GM18511 (cell line): Measurements from ENCODE around the gene PRKG1.

Experiments used
- ATAC-seq: cut with Tn5 transposase; IDR thresholded peaks from one replicate; pipeline ENCODE4 v1.9.1; 2021; ENCODE audit warnings: mild to moderate bottlenecking, moderate library complexity; ENCODE audit not compliant: unreplicated experiment

Gene PRKG1

DNA sequence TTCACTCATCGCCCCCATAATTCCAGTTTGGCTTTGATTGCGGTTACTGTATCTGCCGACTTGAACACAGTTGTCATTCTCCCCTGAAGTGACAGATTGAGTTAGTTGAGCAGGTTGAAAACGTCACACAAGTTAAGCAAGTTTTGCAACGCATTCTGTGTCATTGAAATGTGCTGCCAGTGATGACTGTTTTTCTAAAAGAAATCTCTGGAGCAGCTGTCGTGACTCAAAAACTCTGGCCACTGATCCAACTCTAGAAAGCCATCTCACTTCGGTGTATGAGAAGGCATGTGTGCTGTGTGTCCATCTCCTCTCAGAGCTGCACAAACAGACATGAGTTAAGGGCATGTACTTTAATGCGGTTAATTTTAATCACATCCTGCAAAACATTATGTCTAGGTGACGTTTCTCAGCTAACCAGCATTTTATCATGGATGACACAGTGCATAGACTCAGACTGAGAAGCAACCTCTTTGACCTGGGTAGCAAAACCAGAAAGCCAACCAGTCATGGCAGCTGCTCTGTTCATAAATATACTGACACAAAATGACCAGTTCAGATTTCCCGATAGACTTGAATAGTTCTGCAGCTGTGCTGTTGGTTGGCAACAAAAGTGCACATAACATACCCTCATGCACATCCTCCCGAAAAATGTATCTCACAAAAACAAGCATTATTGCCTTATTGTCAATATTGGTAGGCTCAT is 555.8 kb downstream of the PRKG1 start:
- ATAC-seq = no peak

DNA sequence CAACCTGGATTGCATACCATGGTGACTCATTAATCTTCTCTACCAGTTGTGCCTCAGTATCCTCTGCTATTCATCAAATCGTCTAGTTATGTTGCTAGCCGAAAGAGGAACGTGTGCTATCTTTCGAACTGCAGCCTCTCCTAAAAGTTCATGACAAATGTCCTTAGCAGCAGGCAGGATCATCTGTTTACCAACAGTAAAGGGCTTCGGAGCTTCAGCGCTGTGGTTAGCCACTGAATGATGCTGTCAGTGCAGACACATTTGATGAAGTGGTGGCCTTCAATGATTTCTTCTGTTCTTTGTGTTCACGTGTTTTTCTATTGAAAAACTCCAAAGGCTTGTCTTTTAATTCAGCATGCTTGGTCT is 556.3 kb downstream of the PRKG1 start:
- no peak for ATAC-seq

DNA sequence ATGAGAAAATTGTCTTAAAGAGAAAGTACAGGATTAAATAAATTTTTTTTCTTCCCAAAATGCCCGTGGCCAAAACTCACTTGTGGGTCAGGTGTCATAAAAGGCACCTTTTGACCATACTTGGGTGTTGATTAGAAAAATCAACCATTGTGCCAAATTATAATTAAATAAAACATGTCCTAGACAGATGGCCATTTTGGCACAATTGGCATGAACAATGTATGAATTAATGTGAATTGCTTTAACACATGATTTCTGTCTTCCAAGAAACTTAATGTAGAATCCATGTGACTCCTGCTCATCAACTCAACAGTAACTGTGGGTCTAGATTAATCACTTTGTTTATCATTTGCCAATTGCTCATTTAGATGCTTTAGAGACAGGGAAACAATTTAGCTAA is 561.1 kb downstream of the PRKG1 start:
- no peak for ATAC-seq

DNA sequence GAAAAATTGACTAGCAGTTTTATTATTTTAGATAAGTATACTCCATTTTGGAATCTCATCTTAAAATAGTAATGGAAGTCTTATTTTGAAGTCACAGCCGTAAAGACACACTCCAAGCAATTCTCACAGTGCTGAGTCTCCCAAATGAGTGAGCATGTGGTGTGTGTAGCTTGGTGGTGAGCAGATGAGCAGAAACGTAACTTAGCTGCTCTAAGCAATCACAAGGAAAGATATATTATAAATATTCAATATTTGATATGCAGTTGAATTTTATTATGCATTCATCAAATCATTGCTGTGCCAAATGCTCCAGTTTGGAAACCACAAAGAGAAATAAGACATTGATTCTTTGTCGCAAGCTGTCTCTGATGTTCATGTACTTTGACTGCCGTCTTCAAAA is 563.9 kb downstream of the PRKG1 start:
- ATAC-seq = no peak

DNA sequence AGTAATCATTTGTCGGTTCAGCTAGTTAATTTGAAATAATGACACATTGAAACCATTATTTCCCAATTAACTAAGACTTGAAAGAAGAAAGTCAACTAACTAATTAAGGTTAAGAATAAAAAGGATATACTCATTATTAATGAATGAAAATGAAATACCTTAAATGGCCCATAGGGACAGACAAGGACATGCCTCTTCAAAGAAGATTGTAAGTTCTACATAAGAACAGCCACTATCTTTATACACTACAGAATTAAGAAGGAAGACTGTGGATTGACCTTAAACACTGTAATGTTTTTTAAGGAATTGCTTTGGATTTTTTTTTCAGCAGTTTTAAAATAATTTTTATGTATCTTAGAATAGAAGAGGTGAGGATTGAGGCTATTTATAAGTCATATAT is 564.5 kb downstream of the PRKG1 start:
- ATAC-seq = no peak

DNA sequence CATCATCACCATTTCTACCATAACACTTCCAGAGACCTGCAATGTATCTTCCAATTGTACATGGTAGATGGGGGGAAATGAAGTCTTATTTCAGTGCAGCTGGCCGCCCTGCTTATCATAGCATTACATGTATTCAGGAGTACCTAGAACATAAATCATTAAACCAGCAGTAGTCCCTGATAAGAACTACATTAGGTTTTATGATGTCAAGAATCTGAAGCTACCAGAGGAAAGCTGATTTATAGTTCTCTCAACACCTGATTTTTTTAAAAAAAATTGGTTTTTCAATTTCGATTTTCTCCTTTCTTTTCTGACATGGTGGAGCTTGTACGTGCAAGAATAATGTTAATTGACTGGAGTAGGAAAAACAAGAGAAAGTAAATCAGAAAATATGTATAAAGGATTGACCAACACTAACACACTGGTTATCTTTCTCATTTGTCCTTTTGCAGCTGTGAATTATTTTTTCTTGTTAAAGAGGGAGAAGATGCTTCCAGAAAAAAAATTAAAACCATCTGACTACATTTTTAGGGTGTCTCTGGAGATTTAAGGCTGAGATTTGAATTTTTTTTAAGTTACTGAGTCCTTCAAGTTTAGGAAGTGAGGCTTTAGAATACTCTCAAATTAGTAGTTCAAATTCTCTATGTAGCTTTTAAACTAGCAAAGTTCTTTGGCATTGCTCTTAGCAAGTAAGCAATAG is 566.0 kb downstream of the PRKG1 start:
- ATAC-seq = no peak

DNA sequence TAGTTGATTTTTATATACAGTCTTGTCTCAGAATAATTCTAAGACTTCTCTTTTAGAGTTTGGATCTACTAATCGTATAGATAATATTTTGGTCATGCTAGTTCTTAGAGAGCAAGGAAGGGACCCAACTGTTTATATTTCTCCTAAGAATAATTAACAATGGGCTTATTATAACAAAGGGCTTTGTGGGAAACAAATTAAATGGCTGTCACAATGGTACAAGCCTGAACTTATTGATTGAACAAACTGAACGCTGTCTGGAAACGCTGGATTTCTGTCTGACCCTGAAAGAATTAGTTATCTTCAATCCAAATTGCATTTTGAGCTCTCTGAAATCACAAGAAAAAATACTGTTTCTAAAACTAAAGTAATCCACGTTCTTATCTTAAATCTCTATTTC is 568.3 kb downstream of the PRKG1 start:
- no peak for ATAC-seq

DNA sequence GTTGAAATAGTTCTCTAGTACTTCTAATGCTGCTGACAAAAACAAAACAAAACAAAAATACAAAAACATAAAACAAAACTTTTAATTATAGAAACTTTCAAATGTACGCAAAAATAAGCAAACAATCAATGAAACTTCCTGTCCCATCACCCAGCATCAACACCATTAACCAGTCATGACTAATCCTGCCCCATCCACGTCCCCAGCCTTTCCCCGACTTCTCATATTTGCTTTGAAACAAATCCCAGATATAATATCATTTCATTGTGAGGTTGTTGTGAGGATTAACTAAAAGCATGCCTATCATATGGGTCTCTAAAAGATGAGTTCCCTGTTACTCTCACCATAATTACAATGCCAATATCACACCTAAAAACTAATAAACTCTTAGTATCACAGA is 569.4 kb downstream of the PRKG1 start:
- no peak for ATAC-seq

DNA sequence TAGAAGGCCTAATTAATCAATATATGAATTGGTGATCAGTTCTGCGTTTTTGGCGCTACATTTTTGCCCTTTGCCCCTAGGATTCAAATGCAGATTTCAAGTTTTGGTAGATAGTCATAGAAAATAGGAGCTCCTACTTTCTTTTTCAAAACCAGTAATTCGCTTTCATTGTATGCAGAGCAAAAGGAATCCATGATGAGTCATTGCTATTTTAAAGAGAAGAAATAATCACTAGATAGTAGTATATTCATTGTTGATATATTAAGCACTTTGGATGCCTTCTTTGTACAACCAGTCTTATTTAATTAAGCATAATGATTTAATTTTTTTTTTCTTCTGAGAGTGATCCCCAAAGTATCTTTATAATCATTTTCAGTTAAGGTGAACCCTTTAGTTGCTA is 574.8 kb downstream of the PRKG1 start:
- no peak for ATAC-seq

DNA sequence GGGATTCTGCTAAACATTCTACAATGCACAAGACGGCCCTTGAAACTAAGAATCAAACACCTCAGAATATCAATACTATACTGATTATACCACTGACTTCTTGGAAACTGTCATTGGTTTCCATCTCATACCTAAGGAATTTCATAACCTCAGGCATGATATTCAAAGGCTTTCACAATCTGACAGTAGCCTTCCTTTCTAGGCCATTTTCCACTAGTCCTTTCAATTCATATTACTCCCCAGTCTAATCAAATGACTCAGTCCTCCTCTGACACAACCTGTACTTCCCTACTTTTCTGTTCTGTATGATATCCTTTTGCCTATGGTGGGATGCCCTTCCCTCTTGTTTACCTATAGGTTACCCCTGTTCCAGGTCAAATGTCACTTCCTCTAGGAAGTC is 576.8 kb downstream of the PRKG1 start:
- ATAC-seq = no peak

DNA sequence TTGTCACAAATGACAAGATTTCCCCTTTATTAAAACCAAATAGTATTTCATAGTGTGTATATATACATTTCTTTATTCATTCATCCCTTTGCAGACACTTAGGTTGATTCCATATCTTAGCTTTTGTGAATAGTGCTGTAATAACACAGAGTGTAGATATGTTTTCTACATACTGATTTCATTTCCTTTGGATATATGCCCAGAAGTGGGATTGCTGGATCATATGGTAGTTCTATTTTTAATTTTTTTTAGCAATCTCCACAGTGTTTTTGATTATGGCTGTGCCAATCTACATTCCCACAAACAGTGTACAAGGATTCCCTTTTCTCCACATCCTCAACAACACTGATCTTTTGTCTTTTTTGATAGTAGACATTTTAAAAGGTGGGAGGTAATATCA is 578.7 kb downstream of the PRKG1 start:
- ATAC-seq = no peak

DNA sequence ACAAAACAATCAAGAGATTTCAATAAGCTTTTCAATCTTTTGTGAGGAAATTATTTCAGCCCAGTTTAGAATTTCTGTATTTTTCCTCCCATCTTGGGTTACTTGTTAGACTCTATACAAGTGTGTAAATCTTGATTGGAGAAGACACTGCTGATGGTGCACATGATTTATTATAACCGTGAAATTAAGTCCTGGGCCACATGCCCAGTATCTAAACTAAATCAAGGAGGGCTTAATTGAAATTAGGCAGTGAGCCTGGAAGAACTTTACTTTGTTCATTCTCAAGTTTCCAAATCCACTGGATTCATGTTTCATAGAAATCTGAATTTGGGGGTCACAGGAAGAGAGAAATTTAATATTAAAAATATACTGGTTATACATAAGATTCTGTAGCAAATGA is 580.6 kb downstream of the PRKG1 start:
- ATAC-seq = no peak

DNA sequence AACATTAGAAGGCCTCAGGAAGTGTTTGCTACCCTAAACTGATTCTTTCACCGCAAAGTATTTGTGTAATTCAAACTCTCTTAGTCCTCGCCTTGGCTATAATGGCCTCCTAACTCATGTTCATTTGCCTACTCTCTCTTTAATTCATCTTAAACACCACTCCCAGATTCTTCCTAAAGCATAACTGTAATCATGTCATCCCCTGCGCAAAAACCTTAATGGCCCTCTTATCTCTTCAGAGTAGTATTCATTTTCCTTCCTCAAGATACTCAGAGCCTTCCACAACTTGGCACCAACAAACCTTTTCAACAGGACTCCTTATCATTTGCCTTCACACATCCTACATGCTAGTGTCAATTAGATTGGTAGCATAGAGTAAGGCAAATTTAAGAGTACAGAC is 582.2 kb downstream of the PRKG1 start:
- no peak for ATAC-seq

DNA sequence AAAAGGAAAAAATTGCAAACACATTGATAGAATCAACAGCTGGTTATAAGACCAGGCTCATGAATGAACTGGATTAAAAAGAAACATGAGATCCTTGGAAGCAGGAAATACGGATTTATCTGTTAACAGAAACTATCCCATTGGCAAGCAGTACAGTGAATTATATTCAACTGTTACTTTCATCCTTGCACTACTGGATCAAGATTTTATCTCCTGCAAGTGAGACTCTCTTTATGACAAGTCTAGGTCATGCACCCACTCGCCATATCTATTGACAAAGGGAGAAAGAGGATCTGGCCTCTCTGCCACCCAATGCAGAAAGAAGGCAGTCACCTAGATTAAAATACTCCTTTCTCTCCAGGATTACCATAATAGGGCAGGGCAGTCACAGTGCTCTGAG is 583.7 kb downstream of the PRKG1 start:
- no peak for ATAC-seq

DNA sequence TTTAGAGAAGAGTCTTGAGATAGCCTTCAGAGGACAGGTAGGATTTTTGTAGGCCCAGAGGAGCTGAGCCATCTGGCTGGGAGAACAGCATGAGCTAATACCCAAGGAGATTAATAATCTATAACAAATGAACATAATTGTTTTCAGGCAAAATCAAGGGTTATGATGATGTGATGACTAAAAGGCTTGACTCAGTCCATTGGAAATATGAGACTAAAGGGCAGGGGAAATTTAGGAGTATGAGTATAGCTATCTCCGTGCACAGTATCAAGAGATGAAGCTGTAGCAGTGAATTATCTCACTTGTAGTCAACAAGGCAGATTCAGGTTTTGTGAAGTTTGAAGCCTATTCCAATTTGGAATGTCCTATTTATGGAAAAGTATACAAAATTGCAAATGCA is 585.1 kb downstream of the PRKG1 start:
- ATAC-seq = no peak

DNA sequence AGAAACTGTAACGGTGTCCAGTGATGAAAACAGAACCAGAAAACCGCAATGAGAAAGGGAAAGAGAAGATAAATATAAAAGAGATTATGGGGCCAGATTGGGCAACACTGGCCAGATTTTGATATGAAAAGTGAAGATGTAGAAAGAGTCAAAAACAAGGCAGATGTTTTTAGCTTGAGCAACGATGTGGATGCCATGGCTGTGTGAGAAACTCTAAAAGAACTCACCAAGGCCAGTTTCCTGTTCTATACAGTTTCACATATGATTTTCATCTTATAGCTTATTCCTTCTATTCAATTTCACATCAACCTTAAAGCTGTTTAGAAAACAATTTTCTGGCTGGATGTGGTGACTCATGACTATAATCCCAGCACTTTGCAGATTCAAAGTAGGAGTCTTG is 588.8 kb downstream of the PRKG1 start:
- ATAC-seq = no peak

DNA sequence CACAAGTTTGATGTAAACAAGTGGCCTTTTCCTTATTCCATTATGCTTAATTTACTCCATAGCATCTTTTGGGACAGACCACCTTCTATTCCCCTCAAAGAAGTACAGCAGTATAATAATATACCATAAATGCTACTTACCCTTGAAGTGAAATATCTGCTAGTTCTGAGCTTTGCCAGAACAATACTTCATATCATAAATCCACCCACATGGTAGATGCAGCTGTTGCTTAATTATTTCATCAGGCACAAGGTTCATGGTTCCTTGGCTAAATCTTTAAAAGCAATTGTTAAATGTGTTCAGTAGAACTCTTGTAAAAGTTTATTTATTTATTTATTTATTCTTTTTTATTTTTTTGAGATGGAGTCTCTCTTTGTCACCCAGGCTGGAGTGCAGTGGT is 592.2 kb downstream of the PRKG1 start:
- ATAC-seq = no peak

DNA sequence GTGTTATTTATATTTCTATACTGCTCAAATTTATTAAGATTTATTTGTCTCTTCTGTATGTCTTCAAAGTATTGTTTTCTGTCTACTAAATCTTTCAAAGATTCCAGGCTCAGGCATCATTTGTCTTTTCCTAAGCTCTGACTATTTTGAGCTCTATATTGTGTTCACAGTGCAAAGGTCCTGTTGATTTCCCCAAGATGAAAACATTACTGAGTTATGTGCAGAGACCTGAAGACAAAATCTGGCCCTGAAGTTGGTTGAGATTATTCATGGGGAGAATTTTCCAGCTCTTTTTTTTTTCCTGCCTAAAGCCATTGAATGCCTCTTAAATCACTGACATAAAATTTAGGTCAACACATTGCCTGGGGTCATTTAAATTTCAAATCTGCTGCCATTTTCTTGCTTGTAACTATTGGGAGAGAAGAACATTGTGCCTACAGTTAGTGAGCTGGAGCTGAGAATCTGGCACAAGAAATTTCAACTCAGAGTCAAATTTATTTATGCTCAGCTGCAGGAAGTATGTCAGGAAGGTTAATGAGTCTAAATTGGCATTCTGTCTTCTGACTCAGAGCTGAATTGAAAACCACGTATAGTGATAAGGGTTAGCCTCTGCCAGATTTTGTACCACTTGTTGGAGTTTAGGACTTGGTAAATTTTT is 593.5 kb downstream of the PRKG1 start:
- ATAC-seq = no peak

DNA sequence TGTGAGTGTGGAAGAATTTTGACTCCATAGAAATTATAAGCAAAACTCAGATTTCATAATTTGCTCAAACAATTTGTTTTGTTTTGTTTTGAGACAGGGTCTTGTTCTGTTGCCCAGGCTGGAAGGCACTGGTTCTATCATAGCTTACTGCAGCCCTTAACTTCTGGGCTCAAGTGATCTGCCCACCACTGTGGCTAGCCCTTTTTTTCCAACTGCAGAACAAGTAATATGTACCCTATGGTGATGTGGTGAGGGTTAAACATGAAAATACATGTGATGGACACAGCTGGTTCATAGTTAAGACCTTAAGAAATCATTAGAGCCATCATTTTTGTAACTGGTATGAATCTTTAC is 594.0 kb downstream of the PRKG1 start:
- no peak for ATAC-seq

DNA sequence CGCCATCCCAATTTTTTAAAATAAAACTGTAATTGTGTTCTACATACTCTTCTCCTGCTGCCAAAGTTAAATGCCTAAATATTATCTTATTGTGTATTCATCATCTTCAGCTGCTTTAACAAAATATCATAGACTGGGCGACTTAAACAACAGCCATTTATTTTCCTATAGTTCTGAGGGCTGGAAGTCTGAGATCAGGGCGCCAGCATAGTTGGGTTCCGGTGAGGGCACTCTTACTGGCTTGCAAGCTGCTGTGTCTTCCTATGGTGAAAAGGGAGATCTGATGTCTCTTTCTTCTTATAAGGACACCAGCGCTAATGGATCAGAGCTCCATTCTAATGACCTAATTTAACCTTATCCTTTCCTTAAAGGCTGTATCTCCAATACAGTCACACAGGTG is 594.8 kb downstream of the PRKG1 start:
- no peak for ATAC-seq

DNA sequence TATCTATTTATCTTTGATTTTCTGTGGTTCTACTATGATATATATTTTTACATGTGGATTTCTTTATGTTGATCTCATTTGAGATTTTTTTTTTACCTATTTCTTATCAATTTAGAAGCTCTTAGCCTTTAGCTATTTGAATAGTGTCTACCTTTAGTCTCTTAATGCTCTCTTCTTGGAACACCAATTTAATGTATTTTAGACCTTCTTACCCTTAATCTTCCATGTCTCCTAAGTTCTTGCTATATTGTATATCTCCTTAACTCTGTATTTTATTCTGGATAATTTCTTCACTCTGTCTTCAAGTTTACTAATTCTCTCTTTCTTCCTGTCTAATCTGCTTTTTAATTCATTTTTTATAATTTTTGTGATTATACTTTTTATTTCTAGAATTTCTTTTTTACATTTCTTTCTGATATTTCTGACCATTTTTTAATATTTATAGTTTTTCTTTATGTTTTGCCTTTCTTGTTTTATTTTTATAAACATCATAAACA is 597.8 kb downstream of the PRKG1 start:
- no peak for ATAC-seq

DNA sequence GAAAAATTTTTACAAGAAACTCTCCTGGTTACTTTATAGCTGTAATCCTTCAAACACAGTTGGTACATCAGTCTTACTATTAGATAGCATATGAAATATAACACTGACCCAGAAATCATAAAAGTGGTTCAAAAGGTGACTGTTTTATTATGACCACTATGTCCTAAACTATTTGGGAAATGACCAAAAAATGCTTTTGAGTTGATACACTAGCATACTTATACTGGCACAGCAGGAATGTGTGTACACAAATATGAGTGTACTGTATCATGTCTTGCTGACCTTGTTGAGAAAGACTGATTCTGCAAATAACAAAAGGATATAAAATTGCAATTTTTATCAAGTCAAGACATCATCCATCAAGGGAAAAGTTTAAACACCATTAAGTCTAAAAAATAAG is 600.8 kb downstream of the PRKG1 start:
- no peak for ATAC-seq
